Mesothelial cell of epicardium (in vitro differentiated cells): ENCODE results near the gene OGFOD3. TPM values are rescaled to one million over a fixed set of nuclear protein-coding genes. Genes with fewer than 3 reads are reported as not detected.

Source experiments
- DNase-seq, 2 experiments: peaks; one replicate each; pipeline ENCODE4 v3.0.0; 2021; ENCODE audit warnings: low spot score in 2 of 2; ENCODE audit not compliant: unreplicated experiment in 2 of 2
- H3K27ac Mint-ChIP-seq: 2 replicates; pipeline ENCODE4 v1.8.0; 2021; ENCODE audit warnings: mixed read lengths
- H3K27me3 Mint-ChIP-seq: 2 replicates; pipeline ENCODE4 v1.8.0; 2021; ENCODE audit warnings: low read depth, mixed read lengths
- H3K36me3 Mint-ChIP-seq: 2 replicates; pipeline ENCODE4 v1.8.0; 2021; ENCODE audit warnings: mixed read lengths
- H3K4me1 Mint-ChIP-seq: 2 replicates; pipeline ENCODE4 v1.8.0; 2021; ENCODE audit warnings: mixed read lengths
- H3K4me3 Mint-ChIP-seq: 2 replicates; pipeline ENCODE4 v1.8.0; 2021; ENCODE audit warnings: mild to moderate bottlenecking, moderate library complexity, mixed read lengths
- H3K9me3 Mint-ChIP-seq: 2 replicates; pipeline ENCODE4 v1.8.0; 2021; ENCODE audit warnings: mixed read lengths
- total RNA-seq: library from RNA; stranded (reverse); gene quantifications from 3 replicates; pipeline ENCODE4 v1.2.1, GENCODE V29; 2021
- TF ChIP-seq, protein P1 (sequence below): fragments of 200-600 bp; sonication (generic); IDR thresholded peaks from one replicate; pipeline ENCODE4 v1.5.0; 2021; ENCODE audit warnings: antibody characterized with exemption; ENCODE audit not compliant: unreplicated experiment

Gene OGFOD3
- total RNA-seq, 1 donor from 2014 or later = 36.6 TPM

DNA sequence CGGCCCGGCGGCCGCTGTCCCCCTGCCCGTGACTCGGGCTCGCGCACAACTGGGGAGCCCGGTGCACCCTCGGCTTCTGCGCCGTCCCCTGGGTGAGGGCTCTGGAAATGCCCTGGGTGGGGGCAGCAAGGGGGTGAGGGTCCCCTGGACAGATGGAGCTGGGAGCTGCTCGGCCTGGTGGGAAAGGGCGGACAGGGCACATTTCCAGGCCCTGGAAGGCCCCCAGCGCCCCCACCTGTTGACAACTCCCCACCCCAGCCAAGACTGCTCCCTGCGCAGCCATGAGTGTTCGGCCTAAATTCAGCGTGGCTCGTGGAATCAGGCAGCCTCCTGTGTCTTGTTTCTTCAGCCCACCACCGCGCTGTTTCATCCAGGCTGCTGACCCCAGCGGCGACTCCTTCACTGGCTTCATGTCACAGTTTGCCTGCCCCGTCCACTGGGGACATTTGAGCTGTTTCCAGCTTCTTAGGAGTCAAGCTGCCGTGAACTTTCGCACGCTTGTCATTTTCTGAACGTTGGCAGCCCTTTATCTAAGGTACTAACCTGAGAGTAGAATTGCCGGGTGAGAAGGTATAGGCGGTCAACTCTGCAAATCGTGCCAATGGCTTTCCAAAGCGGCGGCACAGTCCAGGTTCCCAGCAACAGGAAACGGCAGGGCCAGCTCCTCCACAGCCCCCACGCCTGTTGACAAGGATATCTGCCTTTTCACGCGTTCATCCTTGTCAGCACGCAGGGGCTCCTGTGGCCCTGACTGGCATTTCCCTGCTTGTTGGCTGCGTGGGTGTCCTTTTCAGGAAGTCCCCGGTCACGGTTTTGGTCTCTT, 45.9 kb downstream of the OGFOD3 start:
- TF ChIP-seq, protein P1, sequence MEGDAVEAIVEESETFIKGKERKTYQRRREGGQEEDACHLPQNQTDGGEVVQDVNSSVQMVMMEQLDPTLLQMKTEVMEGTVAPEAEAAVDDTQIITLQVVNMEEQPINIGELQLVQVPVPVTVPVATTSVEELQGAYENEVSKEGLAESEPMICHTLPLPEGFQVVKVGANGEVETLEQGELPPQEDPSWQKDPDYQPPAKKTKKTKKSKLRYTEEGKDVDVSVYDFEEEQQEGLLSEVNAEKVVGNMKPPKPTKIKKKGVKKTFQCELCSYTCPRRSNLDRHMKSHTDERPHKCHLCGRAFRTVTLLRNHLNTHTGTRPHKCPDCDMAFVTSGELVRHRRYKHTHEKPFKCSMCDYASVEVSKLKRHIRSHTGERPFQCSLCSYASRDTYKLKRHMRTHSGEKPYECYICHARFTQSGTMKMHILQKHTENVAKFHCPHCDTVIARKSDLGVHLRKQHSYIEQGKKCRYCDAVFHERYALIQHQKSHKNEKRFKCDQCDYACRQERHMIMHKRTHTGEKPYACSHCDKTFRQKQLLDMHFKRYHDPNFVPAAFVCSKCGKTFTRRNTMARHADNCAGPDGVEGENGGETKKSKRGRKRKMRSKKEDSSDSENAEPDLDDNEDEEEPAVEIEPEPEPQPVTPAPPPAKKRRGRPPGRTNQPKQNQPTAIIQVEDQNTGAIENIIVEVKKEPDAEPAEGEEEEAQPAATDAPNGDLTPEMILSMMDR = no peak
- Mint-ChIP-seq H3K27me3 (peaks cover 10% of the 10 kb centered on the region), H3K36me3 (no peaks in the 10 kb centered on the region), H3K4me3 (peak overlapping the region; percentile 63), H3K9me3 (no peaks in the 10 kb centered on the region), H3K4me1 (peaks cover 28% of the 10 kb centered on the region), H3K27ac (peak overlapping the region; percentile 25)
- no peak for DNase-seq

DNA sequence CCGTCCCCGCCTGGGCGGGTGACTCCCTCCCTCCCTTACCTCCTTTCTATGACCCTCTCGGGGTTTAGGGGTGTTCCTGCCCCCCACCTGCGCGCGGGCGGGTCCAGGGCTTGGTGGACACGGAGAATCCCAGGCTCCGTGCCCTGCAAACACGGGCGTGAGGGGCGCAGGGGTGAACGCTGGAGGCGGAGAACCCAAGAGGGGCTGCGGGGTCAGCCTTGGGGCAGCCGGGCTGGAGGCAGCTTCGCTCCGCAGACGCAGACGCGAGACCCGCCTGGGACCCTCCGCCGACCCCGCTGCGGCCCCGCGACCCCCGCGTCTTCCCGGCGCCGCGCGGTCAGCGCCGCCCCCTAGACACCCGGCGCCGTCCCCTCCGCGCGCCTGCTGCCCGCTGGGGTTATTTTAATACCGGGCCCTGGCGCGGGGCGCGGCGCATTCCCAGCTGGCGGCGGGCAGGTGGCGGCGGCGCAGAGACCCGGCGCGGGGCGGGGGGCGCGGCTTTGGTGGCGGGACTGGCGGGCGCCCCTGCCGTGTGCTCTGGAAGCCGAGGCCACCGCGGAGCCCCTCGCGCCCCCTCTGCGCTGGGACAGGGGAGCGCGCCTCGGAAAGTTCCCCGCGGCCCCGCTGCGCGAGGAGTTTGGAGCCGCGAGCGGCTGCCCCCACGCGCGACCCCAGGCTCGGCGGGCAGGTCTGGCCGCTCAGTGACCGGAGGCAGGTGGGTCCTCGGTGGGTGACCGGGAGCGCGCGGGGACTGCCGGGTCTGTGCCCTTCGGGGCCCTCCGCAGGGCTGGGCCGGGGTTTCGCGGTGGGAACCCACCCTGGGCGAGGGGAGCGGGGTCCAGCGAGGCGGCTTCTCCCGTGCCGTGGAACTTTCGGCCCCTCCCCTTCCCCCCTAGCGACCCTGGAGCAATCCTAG, 46.8 kb downstream of the OGFOD3 start, which contains the start of gene UTS2R:
TSS of gene UTS2R (plus strand) at position 433 of the 916 bp plus-strand sequence. CDS start 2,560 bp downstream, outside the sequence.
- H3K36me3 Mint-ChIP-seq = no peaks in the 10 kb centered on the region
- H3K27ac Mint-ChIP-seq = peak within 1 kb of the TSS; percentile 25
- no peak for DNase-seq
- peaks cover 35% of the 10 kb centered on the region for H3K4me1 Mint-ChIP-seq
- peaks cover 10% of the 10 kb centered on the region for H3K27me3 Mint-ChIP-seq
- TF ChIP-seq, protein P1 = no peak
- H3K9me3 Mint-ChIP-seq = no peaks in the 10 kb centered on the region
- H3K4me3 Mint-ChIP-seq = peak within 1 kb of the TSS; percentile 63

DNA sequence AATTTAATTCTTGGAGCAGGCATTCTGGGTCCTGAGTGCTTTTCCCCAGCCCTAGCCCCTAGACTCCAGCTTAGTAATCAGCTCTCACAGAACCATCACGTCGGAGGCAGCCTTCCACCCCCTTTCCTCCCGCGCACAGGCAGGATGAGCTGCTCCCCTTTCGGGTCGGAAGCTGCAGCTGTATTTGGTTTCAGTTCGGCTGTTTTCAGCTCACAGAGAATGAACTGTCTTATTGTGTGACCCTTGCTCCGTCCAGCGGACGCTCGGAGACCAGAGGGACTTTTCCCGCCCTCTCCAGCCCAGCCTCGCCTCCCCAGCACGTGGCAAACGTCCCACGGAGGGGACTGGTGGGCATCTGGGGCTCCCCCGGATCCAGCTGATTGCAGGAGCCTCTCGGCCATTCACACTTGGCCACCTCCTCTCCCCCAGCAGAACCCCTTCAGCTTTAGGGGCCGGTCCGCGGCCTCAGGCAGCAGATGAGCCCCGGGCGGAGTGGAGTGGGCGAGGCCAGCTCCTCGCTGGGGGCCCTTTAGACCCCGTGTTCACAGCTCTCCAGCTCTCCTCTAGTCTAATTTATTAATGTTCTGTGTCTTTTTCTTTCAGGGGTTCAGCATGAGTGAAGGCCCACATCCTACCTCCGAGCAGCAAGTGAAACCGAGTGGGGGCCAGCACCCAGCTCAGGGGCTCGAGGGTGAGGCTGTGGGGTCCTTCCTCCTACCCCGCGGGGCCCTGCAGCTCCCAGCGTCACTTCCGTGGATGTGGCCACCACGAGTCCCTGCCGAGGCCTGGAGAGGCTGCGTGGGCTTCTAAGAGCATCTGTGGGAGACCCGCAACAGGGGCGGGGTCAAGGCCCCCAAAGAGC, 47.7 kb downstream of the OGFOD3 start:
- peak overlapping the region; percentile 53 for H3K4me3 Mint-ChIP-seq
- DNase-seq = no peak

GRCh38 chr17:82369211-82369610, 49.2 kb downstream of the OGFOD3 start:
- H3K9me3 Mint-ChIP-seq = no peaks in the 10 kb centered on the region
- TF ChIP-seq, protein P1 = no peak
- no peak overlapping the region for H3K4me3 Mint-ChIP-seq
- peaks cover 39% of the 10 kb centered on the region for H3K4me1 Mint-ChIP-seq
- no peaks in the 10 kb centered on the region for H3K36me3 Mint-ChIP-seq
- no peak for DNase-seq
- H3K27me3 Mint-ChIP-seq = peaks cover 10% of the 10 kb centered on the region
- H3K27ac Mint-ChIP-seq = no peak overlapping the region

More for the DNA sequence above, 47.7 kb downstream of the OGFOD3 start:
- Mint-ChIP-seq H3K36me3 (no peaks in the 10 kb centered on the region), H3K27me3 (peaks cover 10% of the 10 kb centered on the region), H3K4me1 (peaks cover 37% of the 10 kb centered on the region), H3K9me3 (no peaks in the 10 kb centered on the region), H3K27ac (no peak overlapping the region)
- TF ChIP-seq, protein P1 = no peak
